CD4-positive, alpha-beta T cell treated with Interleukin-10 for 1 hour (primary cell): Measurements from ENCODE around the gene ADCY1.

ENCODE experiments used
- DNase-seq: peaks from one replicate; pipeline ENCODE4 v3.0.0-alpha.2; 2020

ADCY1 gene

DNA sequence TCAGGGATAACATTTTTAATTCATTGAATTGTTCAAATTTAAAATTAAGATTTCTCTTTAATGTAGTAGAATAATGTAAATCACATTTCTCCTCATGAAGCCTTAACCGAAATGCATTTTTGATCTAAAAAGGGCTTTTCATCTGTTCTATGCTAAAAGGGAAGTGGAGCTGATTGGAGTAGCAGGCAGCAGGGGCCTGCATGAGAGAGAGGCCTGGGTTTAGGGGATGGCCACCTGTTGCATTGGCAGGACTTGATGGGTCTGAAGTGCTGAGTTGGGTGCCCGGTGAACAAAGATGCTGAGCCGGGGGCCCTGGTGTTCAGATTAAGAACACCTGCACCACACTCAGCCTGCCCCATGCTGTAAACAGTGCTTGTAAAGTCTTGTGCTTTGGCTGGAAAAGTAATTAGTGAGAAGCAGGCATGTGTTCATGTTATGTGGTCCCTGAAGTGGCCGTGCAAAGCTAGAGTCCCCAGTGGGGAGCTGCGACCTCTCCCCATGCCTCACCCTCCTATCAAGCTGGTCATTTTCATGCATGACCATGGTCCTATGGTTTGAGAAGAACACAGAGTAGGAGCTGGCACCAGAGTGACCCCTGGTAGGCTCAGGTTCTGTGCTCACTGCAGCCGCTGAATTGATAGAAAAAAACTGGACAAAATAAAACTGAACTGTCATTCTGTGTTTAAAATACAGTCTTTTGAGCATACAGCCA lies 124.3 kb downstream of the ADCY1 start:
- no peak for DNase-seq

- DNase-seq = no peak
Observed at GRCh38 chr7:45699015-45699309, 124.8 kb downstream of the ADCY1 start.

GRCh38 chr7:45699726-45700390 lies 125.7 kb downstream of the ADCY1 start:
- DNase-seq = no peak

DNA sequence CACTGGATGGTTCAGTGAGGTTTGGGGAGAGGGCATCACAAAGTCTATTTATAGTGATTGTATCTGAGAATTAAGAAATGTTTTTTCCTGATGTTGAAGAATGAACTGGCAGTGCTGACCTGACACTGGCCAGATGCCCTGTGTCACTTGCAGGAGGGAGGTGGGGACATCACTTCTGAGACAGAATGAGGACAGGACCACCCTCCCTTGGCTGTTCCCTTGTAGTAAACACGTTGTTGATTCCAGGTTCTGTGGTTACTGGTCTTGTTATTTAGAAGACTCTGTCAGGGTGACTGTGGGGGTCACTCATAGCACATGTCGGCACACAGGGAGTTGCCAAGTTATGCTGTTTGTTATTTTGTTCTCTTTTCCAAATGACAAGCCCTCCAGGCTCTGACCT lies 126.4 kb downstream of the ADCY1 start:
- DNase-seq = no peak

- DNase-seq = no peak
Observed at GRCh38 chr7:45701701-45702510, 127.7 kb downstream of the ADCY1 start.

DNA sequence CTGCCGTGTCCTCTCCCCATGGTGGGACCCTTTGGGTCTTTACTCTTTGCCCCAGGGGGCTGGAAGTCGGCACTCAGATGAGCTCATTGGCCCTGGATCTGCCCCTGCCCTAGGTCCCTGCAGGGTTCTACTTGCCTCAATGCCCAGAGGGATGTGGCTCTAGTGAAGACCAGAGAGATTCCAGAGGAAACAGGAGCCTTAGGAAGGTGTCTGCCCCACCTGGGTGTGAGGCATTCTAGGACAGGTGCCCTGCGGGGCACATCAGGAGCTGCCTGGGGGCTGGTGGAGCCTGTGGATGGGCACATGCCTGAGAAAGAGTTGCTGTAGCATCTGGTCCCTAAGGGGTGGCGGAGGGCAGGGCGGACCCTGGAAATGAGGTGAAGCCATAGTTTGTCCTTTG lies 128.6 kb downstream of the ADCY1 start:
- DNase-seq = no peak

DNA sequence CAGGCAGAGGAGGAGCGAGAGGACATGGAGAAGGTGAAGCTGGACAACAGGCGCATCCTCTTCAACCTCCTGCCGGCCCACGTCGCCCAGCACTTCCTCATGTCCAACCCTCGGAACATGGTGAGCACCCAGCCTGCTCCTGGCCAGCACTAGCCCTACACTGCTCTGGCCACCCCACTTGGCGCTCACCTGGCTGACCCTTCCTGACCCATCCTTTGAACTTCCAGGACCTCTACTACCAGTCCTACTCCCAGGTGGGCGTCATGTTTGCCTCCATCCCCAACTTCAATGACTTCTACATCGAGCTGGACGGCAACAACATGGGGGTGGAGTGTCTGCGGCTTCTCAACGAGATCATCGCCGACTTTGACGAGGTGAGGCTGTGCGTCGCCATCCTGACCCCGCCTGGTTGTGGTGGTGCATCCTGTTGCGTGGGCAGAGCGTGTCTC lies 129.2 kb downstream of the ADCY1 start:
- DNase-seq = no peak

DNA sequence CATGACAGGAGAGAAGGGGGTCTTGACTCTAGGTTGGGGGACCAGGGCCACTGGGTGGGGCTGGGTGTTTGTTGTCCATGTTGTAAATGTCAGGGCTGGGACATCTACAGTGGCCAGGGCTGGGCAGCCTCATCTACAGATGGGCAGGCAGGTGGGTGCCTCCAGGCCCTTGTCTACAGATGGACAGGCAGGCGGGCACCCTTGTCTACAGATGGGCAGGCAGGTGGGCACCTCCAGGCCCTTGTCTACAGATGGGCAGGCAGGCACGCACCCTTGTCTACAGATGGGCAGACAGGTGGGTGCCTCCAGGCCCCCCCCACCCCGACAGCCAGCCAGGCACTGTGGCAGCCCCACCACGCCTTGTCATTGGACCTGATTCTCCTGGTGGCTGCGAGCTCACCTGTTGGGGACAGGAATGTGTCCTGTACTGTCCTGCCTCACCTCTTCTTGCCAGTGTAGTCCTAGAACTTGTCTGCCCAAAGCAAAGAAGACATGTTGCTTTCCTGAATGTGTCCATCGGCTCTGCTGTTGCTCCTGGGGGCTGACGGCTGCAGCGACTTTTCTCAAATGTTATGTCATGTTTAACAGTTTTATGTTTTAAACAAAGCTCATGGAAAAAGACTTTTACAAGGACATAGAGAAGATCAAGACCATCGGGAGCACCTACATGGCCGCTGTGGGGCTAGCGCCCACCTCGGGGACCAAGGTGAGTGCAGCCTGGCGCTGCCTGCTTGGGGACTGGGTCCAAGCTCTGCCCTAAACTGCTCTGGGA lies 129.9 kb downstream of the ADCY1 start:
- DNase-seq = no peak

DNA sequence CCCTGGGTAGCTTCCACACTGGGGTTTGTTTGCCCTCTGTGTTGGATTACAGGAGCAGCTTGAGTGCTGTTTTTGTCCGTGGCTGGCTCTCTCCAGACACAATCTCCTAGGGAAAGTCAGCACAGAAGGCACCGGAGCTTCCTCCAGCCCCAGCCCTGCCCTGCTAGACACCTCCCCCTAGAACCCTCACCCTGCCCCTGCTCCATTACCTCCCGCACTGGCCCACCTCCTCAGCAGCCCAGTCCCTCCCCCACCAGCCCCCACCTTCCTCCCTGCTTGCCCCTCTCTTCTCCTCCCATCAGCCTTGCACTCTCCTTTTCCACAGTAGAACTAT lies 130.5 kb downstream of the ADCY1 start:
- DNase-seq = no peak

GRCh38 chr7:45708046-45708950 lies 134.1 kb downstream of the ADCY1 start:
- no peak for DNase-seq

GRCh38 chr7:45709168-45710042 lies 135.2 kb downstream of the ADCY1 start:
- no peak for DNase-seq

GRCh38 chr7:45710271-45711160 lies 136.3 kb downstream of the ADCY1 start:
- DNase-seq = no peak

- no peak for DNase-seq
Observed at GRCh38 chr7:45711161-45711490, 137.0 kb downstream of the ADCY1 start.

- DNase-seq = no peak
Observed at GRCh38 chr7:45712057-45712689, 138.0 kb downstream of the ADCY1 start.

GRCh38 chr7:45712872-45713668 lies 138.9 kb downstream of the ADCY1 start:
- DNase-seq = no peak

GRCh38 chr7:45713669-45714520 lies 139.7 kb downstream of the ADCY1 start:
- no peak for DNase-seq

GRCh38 chr7:45714521-45714820 lies 140.3 kb downstream of the ADCY1 start:
- DNase-seq = no peak
